AG08396 (cell line): ENCODE data around the gene AMZ2.
"Not testable (repeated sequence)": the region's sequence is repeated elsewhere in the genome, so short reads cannot be mapped to it uniquely, and the experiment has no call there.

Source experiments
- DNase-seq: peaks from one replicate; pipeline ENCODE4 v3.0.0; 2012; ENCODE audit warnings: low spot score, mixed read lengths

The AMZ2 gene

GRCh38 chr17:68247445-68248198, at the start of gene AMZ2:
Gene AMZ2, plus strand, starts transcription at chr17:68248043. Its CDS starts 2,145 bp downstream, at chr17:68250188.
- DNase-seq, result peak; percentile 98

GRCh38 chr17:68198931-68199836, 48.7 kb upstream of the AMZ2 start:
- DNase-seq, result no peak

- no peak for DNase-seq
Measured at GRCh38 chr17:68199837-68200688, 47.8 kb upstream of the AMZ2 start.

- DNase-seq, result peak; percentile 79
Measured at GRCh38 chr17:68200689-68201417, 47.0 kb upstream of the AMZ2 start.

- not testable (repeated sequence) for DNase-seq
Measured at GRCh38 chr17:68201418-68201771, 46.4 kb upstream of the AMZ2 start.

- not testable (repeated sequence) for DNase-seq
Measured at GRCh38 chr17:68202321-68202720, 45.5 kb upstream of the AMZ2 start.

GRCh38 chr17:68204736-68205135, 43.1 kb upstream of the AMZ2 start:
- no peak for DNase-seq

GRCh38 chr17:68205251-68205807, 42.5 kb upstream of the AMZ2 start:
- DNase-seq, result peak; percentile 96

- peak; percentile 67 for DNase-seq
Measured at GRCh38 chr17:68205808-68206720, 41.8 kb upstream of the AMZ2 start.

GRCh38 chr17:68207651-68208253, 40.1 kb upstream of the AMZ2 start:
- no peak for DNase-seq

- not testable (repeated sequence) for DNase-seq
Measured at GRCh38 chr17:68208651-68209050, 39.2 kb upstream of the AMZ2 start.

- DNase-seq, result not testable (repeated sequence)
Measured at GRCh38 chr17:68209191-68209900, 38.5 kb upstream of the AMZ2 start.

GRCh38 chr17:68210570-68211315, 37.1 kb upstream of the AMZ2 start:
- DNase-seq, result no peak

GRCh38 chr17:68213428-68214411, 34.1 kb upstream of the AMZ2 start:
- not testable (repeated sequence) for DNase-seq

GRCh38 chr17:68215453-68215852, 32.4 kb upstream of the AMZ2 start:
- not testable (repeated sequence) for DNase-seq

- DNase-seq, result not testable (repeated sequence)
Measured at GRCh38 chr17:68219429-68219828, 28.4 kb upstream of the AMZ2 start.

GRCh38 chr17:68220186-68220585, 27.7 kb upstream of the AMZ2 start:
- DNase-seq, result not testable (repeated sequence)
